GM23338 (cell line): Measurements from ENCODE around the gene SCARF1. TPM values are rescaled to one million over a fixed set of nuclear protein-coding genes. Genes with fewer than 3 reads are reported as not detected.
A peak's percentile ranks its signal among the peaks of the same experiment; 100 is the strongest.

Experiments used
- ATAC-seq: fragments of 200-7000 bp; cut with Tn5 transposase; 3 replicates; pipeline ENCODE4 v1.9.1; 2020
- DNase-seq: peaks from one replicate; pipeline ENCODE4 v3.0.0-alpha.2; 2015; ENCODE audit warnings: low spot score
- H2AFZ ChIP-seq: fragments of 200-600 bp; sonication (generic); 2 replicates; pipeline ENCODE4 v1.8.0; 2016; ENCODE audit warnings: antibody characterized with exemption, mild to moderate bottlenecking, moderate library complexity
- H3F3A ChIP-seq: fragments of 200-600 bp; sonication (generic); replicated peaks from 2 replicates; pipeline ENCODE4 v1.8.0; 2017; ENCODE audit warnings: antibody characterized with exemption, mixed run types, low read depth
- H3K27ac ChIP-seq: fragments of 200-600 bp; sonication (generic); 2 replicates; pipeline ENCODE4 v1.6.1; 2016; ENCODE audit warnings: low read depth
- H3K27me3 ChIP-seq: fragments of 200-600 bp; sonication (generic); 2 replicates; pipeline ENCODE4 v1.8.0; 2016; ENCODE audit warnings: mild to moderate bottlenecking, mixed run types, moderate library complexity; ENCODE audit not compliant: insufficient read depth
- H3K36me3 ChIP-seq: fragments of 200-600 bp; sonication (generic); 2 replicates; pipeline ENCODE4 v1.8.0; 2016; ENCODE audit warnings: mild to moderate bottlenecking; ENCODE audit not compliant: insufficient read depth
- H3K4me1 ChIP-seq: fragments of 200-600 bp; sonication (generic); 2 replicates; pipeline ENCODE4 v1.8.0; 2016; ENCODE audit warnings: mild to moderate bottlenecking, moderate library complexity; ENCODE audit not compliant: insufficient read depth
- H3K4me2 ChIP-seq: fragments of 200-600 bp; sonication (generic); 2 replicates; pipeline ENCODE4 v1.7.1; 2017; ENCODE audit warnings: mixed run types
- H3K4me3 ChIP-seq: fragments of 200-600 bp; sonication (generic); 2 replicates; pipeline ENCODE4 v1.6.1; 2016; ENCODE audit warnings: mixed run types
- H3K79me2 ChIP-seq: fragments of 200-600 bp; sonication (generic); replicated peaks from 2 replicates; pipeline ENCODE4 v1.8.0; 2017; ENCODE audit warnings: mild to moderate bottlenecking; ENCODE audit not compliant: insufficient read depth
- H3K9me2 ChIP-seq: fragments of 200-600 bp; sonication (generic); 2 replicates; pipeline ENCODE4 v1.8.0; 2017; ENCODE audit not compliant: insufficient read depth
- H4K20me1 ChIP-seq: fragments of 200-600 bp; sonication (generic); replicated peaks from 2 replicates; pipeline ENCODE4 v1.8.0; 2017; ENCODE audit warnings: mild to moderate bottlenecking; ENCODE audit not compliant: insufficient read depth
- H3K27ac Mint-ChIP-seq: 2 replicates; pipeline ENCODE4 v1.8.0; 2020; ENCODE audit warnings: inconsistent platforms, mild to moderate bottlenecking, moderate library complexity, mixed read lengths
- H3K27me3 Mint-ChIP-seq: 3 replicates; pipeline ENCODE4 v1.8.0; 2022; ENCODE audit warnings: low read depth, mild to moderate bottlenecking, moderate library complexity, mixed read lengths, inconsistent platforms; ENCODE audit not compliant: insufficient read depth, poor library complexity
- H3K36me3 Mint-ChIP-seq: 3 replicates; pipeline ENCODE4 v1.8.0; 2021; ENCODE audit warnings: low read depth, mild to moderate bottlenecking, inconsistent platforms, moderate library complexity, mixed read lengths
- H3K4me1 Mint-ChIP-seq: 3 replicates; pipeline ENCODE4 v1.8.0; 2020; ENCODE audit warnings: mild to moderate bottlenecking, inconsistent platforms, mixed read lengths
- H3K4me3 Mint-ChIP-seq: 3 replicates; pipeline ENCODE4 v1.8.0; 2021; ENCODE audit warnings: moderate library complexity, mild to moderate bottlenecking, inconsistent platforms, mixed read lengths
- H3K9me3 Mint-ChIP-seq: 3 replicates; pipeline ENCODE4 v1.8.0; 2020; ENCODE audit warnings: moderate library complexity, mild to moderate bottlenecking, inconsistent platforms, mixed read lengths
- EZH2 ChIP-seq: fragments of 200-600 bp; sonication (generic); IDR thresholded peaks from one replicate; pipeline ENCODE4 v1.8.0; 2017; ENCODE audit warnings: antibody characterized with exemption, mild to moderate bottlenecking, low read depth; ENCODE audit not compliant: unreplicated experiment
- EZH2phosphoT487 ChIP-seq: fragments of 200-600 bp; sonication (generic); IDR thresholded peaks from one replicate; pipeline ENCODE4 v1.8.1; 2018; ENCODE audit warnings: antibody characterized with exemption; ENCODE audit not compliant: unreplicated experiment
- JUNB ChIP-seq: IDR thresholded peaks from one replicate; pipeline ENCODE4 v1.6.1; 2016; ENCODE audit warnings: antibody characterized with exemption; ENCODE audit not compliant: unreplicated experiment
- NANOG ChIP-seq: IDR thresholded peaks from 2 replicates; pipeline ENCODE4 v1.6.1; 2016; ENCODE audit warnings: antibody characterized with exemption, borderline replicate concordance
- POLR2AphosphoS5 ChIP-seq: IDR thresholded peaks from 2 replicates; pipeline ENCODE4 v1.6.1; 2016; ENCODE audit warnings: antibody characterized with exemption, low read depth
- REST ChIP-seq: IDR thresholded peaks from one replicate; pipeline ENCODE4 v1.6.1; 2018; ENCODE audit warnings: antibody characterized with exemption; ENCODE audit not compliant: unreplicated experiment
- STAT1 ChIP-seq: IDR thresholded peaks from one replicate; pipeline ENCODE4 v1.6.1; 2016; ENCODE audit warnings: antibody characterized with exemption; ENCODE audit not compliant: unreplicated experiment
- ZNF114 ChIP-seq: fragments of 250-450 bp; sonication (Bioruptor Pico); IDR thresholded peaks from 2 replicates; pipeline ENCODE4 v1.5.0; 2020; ENCODE audit warnings: mild to moderate bottlenecking, moderate library complexity
- ZNF331 ChIP-seq: fragments of 250-450 bp; sonication (Bioruptor Pico); IDR thresholded peaks from 2 replicates; pipeline ENCODE4 v1.5.0; 2020; ENCODE audit warnings: low read depth, mild to moderate bottlenecking, moderate library complexity
- ZNF462 ChIP-seq: fragments of 250-450 bp; sonication (Bioruptor Pico); IDR thresholded peaks from 2 replicates; pipeline ENCODE4 v1.5.0; 2020; ENCODE audit warnings: mild to moderate bottlenecking, moderate library complexity
- polyA plus RNA-seq: library from polyadenylated mRNA; unstranded; fragments of >200 nt; fragmentation: Nextera tagmentation; extraction: Ambion mirVana; gene quantifications from 2 replicates; pipeline ENCODE4 v1.2.1, GENCODE V29; 2016
- total RNA-seq: library from RNA; depleted of rRNA; stranded (reverse); fragments of >200 nt; shearing (Covaris generic); gene quantifications from 2 replicates; pipeline ENCODE4 v1.2.3, GENCODE V29; 2014

The SCARF1 gene
- total and polyA plus RNA-seq, 2 experiments from 2014 or later, result 0.76 to 1.6 TPM

- Histone ChIP-seq H3K79me2 (no peaks in the 10 kb centered on the region), H3K27ac (no peak overlapping the region), H2AFZ (peak overlapping the region; percentile 43; the same call in 1 of the 2 replicates), H4K20me1 (no peaks in the 10 kb centered on the region), H3K36me3 (no peaks in the 10 kb centered on the region), H3F3A (peaks cover 7% of the 10 kb centered on the region; the same call in 1 of the 2 replicates), H3K27me3 (no peaks in the 10 kb centered on the region), H3K4me3 (no peak overlapping the region), H3K4me2 (no peak overlapping the region), H3K9me2 (peaks cover 3% of the 10 kb centered on the region; the same call in 1 of the 2 replicates), H3K4me1 (peaks cover 3% of the 10 kb centered on the region; the same call in 1 of the 2 replicates)
- Mint-ChIP-seq H3K9me3 (0 out of 3 replicates have a peak, but pooled peaks cover 3% of the 10 kb centered on the region), H3K36me3 (peaks cover 2% of the 10 kb centered on the region; the same call in 1 of the 3 replicates), H3K27ac (no peak overlapping the region), H3K27me3 (peaks cover 6% of the 10 kb centered on the region), H3K4me3 (no peak overlapping the region), H3K4me1 (peaks cover 18% of the 10 kb centered on the region)
- ATAC-seq, result peak; percentile 14; the same call in 2 of the 3 replicates
- TF ChIP-seq EZH2phosphoT487, result no peak
- no peak for TF ChIP-seq STAT1
- no peak for DNase-seq
Measured at GRCh38 chr17:1638171-1638590, 7.4 kb downstream of the SCARF1 start.

DNA sequence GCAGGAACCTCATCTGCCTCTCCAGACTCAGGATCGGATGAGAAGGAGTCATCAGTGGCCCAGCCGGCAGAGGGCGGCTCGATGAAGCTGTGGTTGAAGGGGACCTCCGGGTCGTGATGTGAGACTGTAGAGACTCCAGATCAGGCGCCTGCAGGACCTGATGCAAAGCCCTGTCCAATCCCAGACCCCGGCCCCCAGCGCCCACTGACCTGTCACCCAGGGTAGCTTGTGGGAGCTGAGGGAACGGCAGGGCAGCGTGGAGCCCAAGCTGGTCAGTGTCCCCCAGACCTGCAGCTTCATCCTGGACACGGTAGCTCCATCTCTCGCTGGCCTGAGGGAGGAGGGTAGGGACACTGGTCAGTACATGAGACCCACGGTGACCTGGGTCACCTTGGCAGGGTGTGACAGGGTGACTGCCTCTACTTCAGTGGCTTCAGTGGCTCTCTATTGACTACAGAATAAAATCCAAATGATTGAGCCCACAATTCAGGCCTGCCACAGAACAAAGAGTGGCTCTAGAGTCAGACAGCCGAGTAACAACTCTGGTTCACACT is 8.7 kb downstream of the SCARF1 start:
- no peaks in the 10 kb centered on the region for H3K36me3 ChIP-seq
- H3K27me3 ChIP-seq, result no peaks in the 10 kb centered on the region
- H3K9me2 ChIP-seq, result no peaks in the 10 kb centered on the region
- H3K4me3 Mint-ChIP-seq, result no peak overlapping the region
- H3K36me3 Mint-ChIP-seq, result peaks cover 2% of the 10 kb centered on the region; the same call in 1 of the 3 replicates
- no peaks in the 10 kb centered on the region for H3K9me3 Mint-ChIP-seq
- peaks cover 5% of the 10 kb centered on the region for H3K27me3 Mint-ChIP-seq
- H4K20me1 ChIP-seq, result no peaks in the 10 kb centered on the region
- H3K4me2 ChIP-seq, result no peak overlapping the region
- H3K4me1 Mint-ChIP-seq, result peaks cover 18% of the 10 kb centered on the region
- H3F3A ChIP-seq, result 0 out of 2 replicates have a peak, but pooled peaks cover 3% of the 10 kb centered on the region
- H3K27ac Mint-ChIP-seq, result no peak overlapping the region
- no peaks in the 10 kb centered on the region for H3K79me2 ChIP-seq
- H2AFZ ChIP-seq, result no peak overlapping the region
- ATAC-seq, result no peak
- DNase-seq, result no peak
- no peak overlapping the region for H3K4me3 ChIP-seq
- peaks cover 3% of the 10 kb centered on the region; the same call in 1 of the 2 replicates for H3K4me1 ChIP-seq
- no peak overlapping the region for H3K27ac ChIP-seq
- TF ChIP-seq REST (no peak), JUNB (no peak), POLR2AphosphoS5 (no peak), NANOG (no peak), EZH2 (no peak), ZNF331 (CRISPR knock-in tag) (no peak), ZNF114 (CRISPR knock-in tag) (no peak), ZNF462 (CRISPR knock-in tag) (no peak)
